GM23338 (cell line): ENCODE measurements around the gene FUT7. TPM values are rescaled to one million over a fixed set of nuclear protein-coding genes. Genes with fewer than 3 reads are reported as not detected.

Source experiments
- ATAC-seq: fragments of 200-7000 bp; cut with Tn5 transposase; 3 replicates; pipeline ENCODE4 v1.9.1; 2020
- DNase-seq: peaks from one replicate; pipeline ENCODE4 v3.0.0-alpha.2; 2015; ENCODE audit warnings: low spot score
- H2AFZ ChIP-seq: fragments of 200-600 bp; sonication (generic); 2 replicates; pipeline ENCODE4 v1.8.0; 2016; ENCODE audit warnings: antibody characterized with exemption, mild to moderate bottlenecking, moderate library complexity
- H3F3A ChIP-seq: fragments of 200-600 bp; sonication (generic); replicated peaks from 2 replicates; pipeline ENCODE4 v1.8.0; 2017; ENCODE audit warnings: antibody characterized with exemption, mixed run types, low read depth
- H3K27ac ChIP-seq: fragments of 200-600 bp; sonication (generic); 2 replicates; pipeline ENCODE4 v1.6.1; 2016; ENCODE audit warnings: low read depth
- H3K27me3 ChIP-seq: fragments of 200-600 bp; sonication (generic); 2 replicates; pipeline ENCODE4 v1.8.0; 2016; ENCODE audit warnings: mild to moderate bottlenecking, mixed run types, moderate library complexity; ENCODE audit not compliant: insufficient read depth
- H3K36me3 ChIP-seq: fragments of 200-600 bp; sonication (generic); 2 replicates; pipeline ENCODE4 v1.8.0; 2016; ENCODE audit warnings: mild to moderate bottlenecking; ENCODE audit not compliant: insufficient read depth
- H3K4me1 ChIP-seq: fragments of 200-600 bp; sonication (generic); 2 replicates; pipeline ENCODE4 v1.8.0; 2016; ENCODE audit warnings: mild to moderate bottlenecking, moderate library complexity; ENCODE audit not compliant: insufficient read depth
- H3K4me2 ChIP-seq: fragments of 200-600 bp; sonication (generic); 2 replicates; pipeline ENCODE4 v1.7.1; 2017; ENCODE audit warnings: mixed run types
- H3K4me3 ChIP-seq: fragments of 200-600 bp; sonication (generic); 2 replicates; pipeline ENCODE4 v1.6.1; 2016; ENCODE audit warnings: mixed run types
- H3K79me2 ChIP-seq: fragments of 200-600 bp; sonication (generic); replicated peaks from 2 replicates; pipeline ENCODE4 v1.8.0; 2017; ENCODE audit warnings: mild to moderate bottlenecking; ENCODE audit not compliant: insufficient read depth
- H3K9me2 ChIP-seq: fragments of 200-600 bp; sonication (generic); 2 replicates; pipeline ENCODE4 v1.8.0; 2017; ENCODE audit not compliant: insufficient read depth
- H4K20me1 ChIP-seq: fragments of 200-600 bp; sonication (generic); replicated peaks from 2 replicates; pipeline ENCODE4 v1.8.0; 2017; ENCODE audit warnings: mild to moderate bottlenecking; ENCODE audit not compliant: insufficient read depth
- H3K27ac Mint-ChIP-seq: 2 replicates; pipeline ENCODE4 v1.8.0; 2020; ENCODE audit warnings: inconsistent platforms, mild to moderate bottlenecking, moderate library complexity, mixed read lengths
- H3K27me3 Mint-ChIP-seq: 3 replicates; pipeline ENCODE4 v1.8.0; 2022; ENCODE audit warnings: low read depth, mild to moderate bottlenecking, moderate library complexity, mixed read lengths, inconsistent platforms; ENCODE audit not compliant: insufficient read depth, poor library complexity
- H3K36me3 Mint-ChIP-seq: 3 replicates; pipeline ENCODE4 v1.8.0; 2021; ENCODE audit warnings: low read depth, mild to moderate bottlenecking, inconsistent platforms, moderate library complexity, mixed read lengths
- H3K4me1 Mint-ChIP-seq: 3 replicates; pipeline ENCODE4 v1.8.0; 2020; ENCODE audit warnings: mild to moderate bottlenecking, inconsistent platforms, mixed read lengths
- H3K4me3 Mint-ChIP-seq: 3 replicates; pipeline ENCODE4 v1.8.0; 2021; ENCODE audit warnings: moderate library complexity, mild to moderate bottlenecking, inconsistent platforms, mixed read lengths
- H3K9me3 Mint-ChIP-seq: 3 replicates; pipeline ENCODE4 v1.8.0; 2020; ENCODE audit warnings: moderate library complexity, mild to moderate bottlenecking, inconsistent platforms, mixed read lengths
- CREB1 ChIP-seq: fragments of 250-450 bp; sonication (Bioruptor Pico); IDR thresholded peaks from 2 replicates; pipeline ENCODE4 v1.5.0; 2020; ENCODE audit warnings: low read depth, mild to moderate bottlenecking, moderate library complexity
- EZH2 ChIP-seq: fragments of 200-600 bp; sonication (generic); IDR thresholded peaks from one replicate; pipeline ENCODE4 v1.8.0; 2017; ENCODE audit warnings: antibody characterized with exemption, mild to moderate bottlenecking, low read depth; ENCODE audit not compliant: unreplicated experiment
- POLR2AphosphoS5 ChIP-seq: IDR thresholded peaks from 2 replicates; pipeline ENCODE4 v1.6.1; 2016; ENCODE audit warnings: antibody characterized with exemption, low read depth
- REST ChIP-seq: IDR thresholded peaks from one replicate; pipeline ENCODE4 v1.6.1; 2018; ENCODE audit warnings: antibody characterized with exemption; ENCODE audit not compliant: unreplicated experiment
- STAT1 ChIP-seq: IDR thresholded peaks from one replicate; pipeline ENCODE4 v1.6.1; 2016; ENCODE audit warnings: antibody characterized with exemption; ENCODE audit not compliant: unreplicated experiment
- ZNF331 ChIP-seq: fragments of 250-450 bp; sonication (Bioruptor Pico); IDR thresholded peaks from 2 replicates; pipeline ENCODE4 v1.5.0; 2020; ENCODE audit warnings: low read depth, mild to moderate bottlenecking, moderate library complexity
- ZNF462 ChIP-seq: fragments of 250-450 bp; sonication (Bioruptor Pico); IDR thresholded peaks from 2 replicates; pipeline ENCODE4 v1.5.0; 2020; ENCODE audit warnings: mild to moderate bottlenecking, moderate library complexity
- polyA plus RNA-seq: library from polyadenylated mRNA; unstranded; fragments of >200 nt; fragmentation: Nextera tagmentation; extraction: Ambion mirVana; gene quantifications from 2 replicates; pipeline ENCODE4 v1.2.1, GENCODE V29; 2016
- total RNA-seq: library from RNA; depleted of rRNA; stranded (reverse); fragments of >200 nt; shearing (Covaris generic); gene quantifications from 2 replicates; pipeline ENCODE4 v1.2.3, GENCODE V29; 2014

Gene FUT7
- total and polyA plus RNA-seq, 2 experiments from 2014 or later, result not detected

GRCh38 chr9:136991993-136992818 is 39.7 kb downstream of the FUT7 start, which contains the start of gene PAXX:
Gene PAXX, plus strand, starts transcription at chr9:136992422. Its CDS starts 22 bp downstream, at chr9:136992444.
- Histone ChIP-seq H3K36me3 (no peaks in the 10 kb centered on the region), H4K20me1 (no peaks in the 10 kb centered on the region), H3K79me2 (no peaks in the 10 kb centered on the region), H3K9me2 (no peaks in the 10 kb centered on the region), H3K27ac (no peak within 1 kb of the TSS), H3K4me3 (peak within 1 kb of the TSS; percentile 86), H3K4me1 (peaks cover 5% of the 10 kb centered on the region; the same call in 1 of the 2 replicates), H3K4me2 (peak within 1 kb of the TSS; percentile 88), H3F3A (no peaks in the 10 kb centered on the region), H2AFZ (no peak within 1 kb of the TSS), H3K27me3 (peaks cover 45% of the 10 kb centered on the region)
- H3K4me3 Mint-ChIP-seq, result peak within 1 kb of the TSS; percentile 80
- ATAC-seq, result peak; percentile 65
- H3K36me3 Mint-ChIP-seq, result no peaks in the 10 kb centered on the region; the same call in 2 of the 3 replicates
- peaks cover 10% of the 10 kb centered on the region for H3K9me3 Mint-ChIP-seq
- DNase-seq, result peak; percentile 93
- H3K27me3 Mint-ChIP-seq, result peaks cover 29% of the 10 kb centered on the region
- TF ChIP-seq CREB1 (CRISPR knock-in tag) (no peak), ZNF462 (no peak), EZH2 (no peak), STAT1 (no peak), POLR2AphosphoS5 (peak; percentile 70), ZNF331 (CRISPR knock-in tag) (no peak), REST (no peak)
- H3K27ac Mint-ChIP-seq, result no peak within 1 kb of the TSS
- H3K4me1 Mint-ChIP-seq, result no peaks in the 10 kb centered on the region; the same call in 2 of the 3 replicates
